K562 (cell line): ENCODE measurements around the gene SLC7A4. TPM values are rescaled to one million over a fixed set of nuclear protein-coding genes. Genes with fewer than 3 reads are reported as not detected.

Experiments used
- ARID4B ChIP-seq: sonication (generic); formaldehyde crosslinking; IDR thresholded peaks from 2 replicates; pipeline ENCODE4 v1.8.0; 2022; ENCODE audit warnings: mild to moderate bottlenecking, missing genetic modification reagents
- ATF3 ChIP-seq, 2 experiments: fragments of 450-650 bp in 1 of 2; sonication (generic) in 1 of 2; formaldehyde crosslinking in 1 of 2; IDR thresholded peaks in 1 of 2; conservative IDR thresholded peaks in 1 of 2; 2 replicates each; pipeline versions ENCODE4 v1.6.1 to v1.8.1; 2016 to 2023; ENCODE audit warnings: mild to moderate bottlenecking in 2 of 2, moderate library complexity in 2 of 2, inconsistent platforms in 1 of 2, missing genetic modification reagents in 1 of 2
- CEBPB ChIP-seq: fragments of 450-650 bp; IDR thresholded peaks from 2 replicates; pipeline ENCODE4 v1.6.1; 2016; ENCODE audit warnings: missing genetic modification characterization, missing compliant biosample characterization
- CLOCK ChIP-seq: fragments of 250-450 bp; sonication (Bioruptor Pico); IDR thresholded peaks from 2 replicates; pipeline ENCODE4 v1.4.0; 2020; ENCODE audit warnings: mild to moderate bottlenecking, moderate library complexity, borderline replicate concordance
- DMBX1 ChIP-seq: fragments of 250-450 bp; sonication (Bioruptor Pico); IDR thresholded peaks from 2 replicates; pipeline ENCODE4 v1.8.0; 2022; ENCODE audit warnings: inconsistent platforms, mild to moderate bottlenecking, moderate library complexity, borderline replicate concordance
- HMG20A ChIP-seq: fragments of 450-650 bp; formaldehyde crosslinking; conservative IDR thresholded peaks from 2 replicates; pipeline ENCODE4 v1.4.0; 2020; ENCODE audit warnings: mild to moderate bottlenecking, mixed read lengths
- HMGXB4 ChIP-seq: sonication (generic); formaldehyde crosslinking; IDR thresholded peaks from 2 replicates; pipeline ENCODE4 v1.8.1; 2023; ENCODE audit warnings: mild to moderate bottlenecking, missing genetic modification reagents
- NEUROD1 ChIP-seq: fragments of 150-350 bp; IDR thresholded peaks from 2 replicates; pipeline ENCODE4 v1.6.1; 2014; ENCODE audit warnings: borderline replicate concordance, low read length, low read depth; ENCODE audit not compliant: partially characterized antibody
- NR1H2 ChIP-seq: sonication (generic); formaldehyde crosslinking; IDR thresholded peaks from 2 replicates; pipeline ENCODE4 v1.4.0; 2020; ENCODE audit warnings: mild to moderate bottlenecking, missing genetic modification reagents
- SMAD3 ChIP-seq: fragments of 450-650 bp; formaldehyde crosslinking; conservative IDR thresholded peaks from 2 replicates; pipeline ENCODE4 v1.4.0; 2020; ENCODE audit warnings: mild to moderate bottlenecking
- SMARCA5 ChIP-seq: fragments of 450-650 bp; IDR thresholded peaks from 2 replicates; pipeline ENCODE4 v1.6.1; 2016
- STAG1 ChIP-seq: sonication (generic); formaldehyde crosslinking; IDR thresholded peaks from 2 replicates; pipeline ENCODE4 v1.5.0; 2020; ENCODE audit warnings: missing genetic modification reagents, borderline replicate concordance
- ZBTB5 ChIP-seq: fragments of 450-650 bp; IDR thresholded peaks from 2 replicates; pipeline ENCODE4 v1.6.1; 2017; ENCODE audit warnings: antibody characterized with exemption
- ZNF253 ChIP-seq: fragments of 250-450 bp; sonication (Bioruptor Pico); conservative IDR thresholded peaks from 2 replicates; pipeline ENCODE4 v1.6.1; 2021; ENCODE audit warnings: mild to moderate bottlenecking
- ZNF324 ChIP-seq: fragments of 250-450 bp; sonication (Bioruptor Pico); IDR thresholded peaks from 2 replicates; pipeline ENCODE4 v1.4.0; 2020; ENCODE audit warnings: mild to moderate bottlenecking
- ZNF695 ChIP-seq: fragments of 450-650 bp; formaldehyde crosslinking; IDR thresholded peaks from 2 replicates; pipeline ENCODE4 v1.4.0; 2020; ENCODE audit warnings: mild to moderate bottlenecking, moderate library complexity
- ZSCAN29 ChIP-seq: fragments of 450-650 bp; IDR thresholded peaks from 2 replicates; pipeline ENCODE4 v1.6.1; 2017
- polyA plus RNA-seq, 8 experiments: library from polyadenylated mRNA; depleted of rRNA in 4 of 8; stranded (reverse) in 5 of 8; unstranded in 3 of 8; fragments of >200 nt; fragmentation: Nextera tagmentation in 2 of 8; fragmentation: Illumina TruSeq in 1 of 8; extraction: Ambion mirVana in 2 of 8; extraction: Trizol in 1 of 8; gene quantifications; 2 replicates each; pipeline versions ENCODE4 v1.2.1 to v1.2.3, GENCODE V29; 2011 to 2014; ENCODE audit warnings: inconsistent platforms in 1 of 8, missing spikeins in 1 of 8
- total RNA-seq, 7 experiments: library from RNA; depleted of rRNA in 6 of 7; stranded (reverse); fragments of >200 nt in 6 of 7; fragmentation: Illumina TruSeq in 2 of 7; extraction: Trizol in 2 of 7; gene quantifications; 2 replicates each; pipeline versions ENCODE4 v1.2.1 to v1.2.3, GENCODE V29; 2011 to 2021; ENCODE audit warnings: low replicate concordance in 1 of 7

SLC7A4 gene
- total and polyA plus RNA-seq, 9 of the 15 experiments (the other 6 are each of a cell fraction or from before 2014, with no cell fraction given): not detected

GRCh38 chr22:21030032-21030431, 2.3 kb downstream of the SLC7A4 start (continued):
- no peak for TF ChIP-seq HMGXB4 (CRISPR knock-in tag)
- TF ChIP-seq ZNF695 (CRISPR knock-in tag): no peak
- no peak for TF ChIP-seq ZNF324 (CRISPR knock-in tag)
- no peak for TF ChIP-seq ZNF253 (CRISPR knock-in tag)
- TF ChIP-seq ZSCAN29: no peak
- no peak for TF ChIP-seq DMBX1 (CRISPR knock-in tag)
- no peak for TF ChIP-seq STAG1 (CRISPR knock-in tag)
- TF ChIP-seq NR1H2: no peak
- no peak for TF ChIP-seq SMAD3 (CRISPR knock-in tag)
- 0 out of 2 replicates have a peak, but pooled peaks have one; percentile 13 for TF ChIP-seq ARID4B (CRISPR knock-in tag)
- no peak for TF ChIP-seq ATF3 (IDR thresholded peaks at IDR 0.05)
- no peak for TF ChIP-seq ATF3 (CRISPR knock-in tag; conservative IDR thresholded peaks at IDR 0.05)
- TF ChIP-seq NEUROD1: no peak
- TF ChIP-seq ZBTB5: no peak
- TF ChIP-seq CLOCK (CRISPR knock-in tag): no peak
- no peak for TF ChIP-seq HMG20A (CRISPR knock-in tag)
- TF ChIP-seq CEBPB: no peak
- TF ChIP-seq SMARCA5: no peak
